Naive thymus-derived CD4-positive, alpha-beta T cell (primary cell): ENCODE data around the gene COL4A1. TPM values are rescaled to one million over a fixed set of nuclear protein-coding genes. Genes with fewer than 3 reads are reported as not detected.

Experiments
- ATAC-seq: fragments of 150-1000 bp; cut with Tn5 transposase; 2 replicates; pipeline ENCODE4 v1.10.0; 2021; ENCODE audit warnings: mild to moderate bottlenecking, moderate library complexity
- CTCF ChIA-PET: fragments of 350-600 bp; sonication (Branson Sonifier 250); formaldehyde crosslinking; loops from one replicate; lab custom pipeline; 2021; ENCODE audit warnings: antibody characterized with exemption; lab: Charles Lee
- POLR2A ChIA-PET: fragments of 350-600 bp; sonication (Branson Sonifier 250); formaldehyde crosslinking; loops from one replicate; lab custom pipeline; 2021; ENCODE audit warnings: antibody characterized with exemption, inconsistent platforms; lab: Charles Lee
- DNase-seq, 9 donors: peaks; one replicate each; pipeline versions ENCODE4 v3.0.0 to v3.0.0-alpha.2; 2020 to 2022; ENCODE audit warnings: mixed read lengths in 1 of 9
- H3K27ac ChIP-seq: one replicate; pipeline ENCODE4 v1.7.0; 2013; ENCODE audit warnings: mild to moderate bottlenecking, low read depth, low read length, moderate library complexity
- H3K27me3 ChIP-seq, 2 donors: one replicate each; pipeline ENCODE4 v1.7.0; 2013; ENCODE audit warnings: low read length in 2 of 2, mild to moderate bottlenecking in 2 of 2, moderate library complexity in 2 of 2; ENCODE audit not compliant: control insufficient read depth in 2 of 2, insufficient read depth in 2 of 2
- H3K36me3 ChIP-seq, 3 experiments: 1 replicate in 2 of 3; 2 replicates in 1 of 3; pipeline ENCODE4 v1.7.0; 2013; ENCODE audit warnings: low read length in 3 of 3, mild to moderate bottlenecking in 3 of 3, moderate library complexity in 1 of 3; ENCODE audit not compliant: insufficient read depth in 3 of 3, control insufficient read depth in 2 of 3
- H3K4me1 ChIP-seq, 2 donors: one replicate each; pipeline ENCODE4 v1.7.0; 2013; ENCODE audit warnings: low read length in 2 of 2, mild to moderate bottlenecking in 2 of 2, moderate library complexity in 1 of 2; ENCODE audit not compliant: control insufficient read depth in 2 of 2, insufficient read depth in 2 of 2
- H3K4me3 ChIP-seq: 2 replicates; pipeline ENCODE4 v1.7.0; 2013; ENCODE audit warnings: mild to moderate bottlenecking, low read length
- H3K9me3 ChIP-seq, 3 experiments: 1 replicate in 2 of 3; 2 replicates in 1 of 3; pipeline ENCODE4 v1.7.0; 2013; ENCODE audit warnings: low read length in 3 of 3; ENCODE audit not compliant: control insufficient read depth in 2 of 3
- H3K27ac Mint-ChIP-seq, 9 donors: one replicate each; pipeline ENCODE4 v1.8.0; 2020 to 2022; ENCODE audit warnings: mixed read lengths in 9 of 9, mild to moderate bottlenecking in 8 of 9, moderate library complexity in 5 of 9, inconsistent platforms in 2 of 9
- H3K27me3 Mint-ChIP-seq, 5 donors: one replicate each; pipeline ENCODE4 v1.8.0; 2021 to 2022; ENCODE audit warnings: mixed read lengths in 5 of 5, mild to moderate bottlenecking in 1 of 5
- H3K36me3 Mint-ChIP-seq, 5 donors: one replicate each; pipeline ENCODE4 v1.8.0; 2020 to 2022; ENCODE audit warnings: mixed read lengths in 5 of 5, mild to moderate bottlenecking in 3 of 5, inconsistent platforms in 1 of 5
- H3K4me1 Mint-ChIP-seq, 7 donors: one replicate each; pipeline ENCODE4 v1.8.0; 2020 to 2022; ENCODE audit warnings: mixed read lengths in 7 of 7, mild to moderate bottlenecking in 3 of 7, inconsistent platforms in 1 of 7
- H3K4me3 Mint-ChIP-seq, 10 donors: one replicate each; pipeline ENCODE4 v1.8.0; 2020 to 2022; ENCODE audit warnings: mild to moderate bottlenecking in 10 of 10, mixed read lengths in 10 of 10, moderate library complexity in 6 of 10, inconsistent platforms in 2 of 10
- H3K9me3 Mint-ChIP-seq, 11 donors: one replicate each; pipeline ENCODE4 v1.8.0; 2020 to 2022; ENCODE audit warnings: mixed read lengths in 11 of 11, mild to moderate bottlenecking in 4 of 11, inconsistent platforms in 1 of 11, moderate library complexity in 1 of 11
- intact Hi-C, 2 donors: fragments of 100-400 bp; cut with micrococcal nuclease; formaldehyde crosslinking; loops; one replicate each; pipeline ENCODE4 v1.15.1; 2023
- polyA plus RNA-seq, 2 donors: library from polyadenylated mRNA; unstranded; fragments of 300-500 nt; fragmentation: Illumina TruSeq; gene quantifications; one replicate each; pipeline ENCODE4 v1.2.3, GENCODE V29; 2021
- total RNA-seq, 6 experiments: library from RNA in 5 of 6; stranded (reverse) in 5 of 6; gene quantifications; 1 replicate in 5 of 6; 2 replicates in 1 of 6; pipeline ENCODE4 v1.2.3 and lab custom pipeline; 2021 to 2026

COL4A1 gene
- total and polyA plus RNA-seq, 7 experiments from 2014 or later, result 0.24 TPM; not detected in 6

- no peak for ATAC-seq
- H3K27ac Mint-ChIP-seq, result no peak overlapping the region
- peaks cover 16 to 55% (median 36%) of the 10 kb centered on the region in 5 donors for H3K27me3 Mint-ChIP-seq
- ChIA-PET CTCF (no interaction called here), POLR2A (no interaction called here)
- Histone ChIP-seq H3K9me3 (no peaks in the 10 kb centered on the region), H3K27ac (no peak overlapping the region), H3K36me3 (no peaks in the 10 kb centered on the region), H3K27me3 (no peaks in the 10 kb centered on the region), H3K4me1 (no peaks in the 10 kb centered on the region), H3K4me3 (no peak overlapping the region)
- H3K36me3 Mint-ChIP-seq, result no peaks in the 10 kb centered on the region
- H3K4me3 Mint-ChIP-seq, result no peak overlapping the region
- no peak for DNase-seq
- H3K9me3 Mint-ChIP-seq, result peaks cover 0 to 1% (median 0%) of the 10 kb centered on the region in 11 donors
- intact Hi-C loops, result no loop called here
- no peaks in the 10 kb centered on the region for H3K4me1 Mint-ChIP-seq
Measured at GRCh38 chr13:110193491-110193890, 113.5 kb downstream of the COL4A1 start.

- Mint-ChIP-seq H3K9me3 (peaks cover 0 to 1% (median 0%) of the 10 kb centered on the region in 11 donors), H3K4me3 (no peak overlapping the region), H3K27ac (no peak overlapping the region), H3K36me3 (no peaks in the 10 kb centered on the region), H3K4me1 (no peaks in the 10 kb centered on the region), H3K27me3 (peaks cover 21 to 55% (median 34%) of the 10 kb centered on the region in 5 donors)
- Histone ChIP-seq H3K27me3 (no peaks in the 10 kb centered on the region), H3K9me3 (no peaks in the 10 kb centered on the region), H3K36me3 (no peaks in the 10 kb centered on the region), H3K27ac (no peak overlapping the region), H3K4me1 (no peaks in the 10 kb centered on the region), H3K4me3 (no peak overlapping the region)
- ChIA-PET POLR2A (no interaction called here), CTCF (no interaction called here)
- ATAC-seq (no peak), DNase-seq (no peak)
- intact Hi-C loops, result no loop called here
Measured at GRCh38 chr13:110192472-110192871, 114.5 kb downstream of the COL4A1 start.

GRCh38 chr13:110187641-110188161, 119.3 kb downstream of the COL4A1 start:
- CTCF ChIA-PET, result no interaction called here
- no peak for DNase-seq
- no peaks in the 10 kb centered on the region for H3K9me3 ChIP-seq
- Mint-ChIP-seq H3K9me3 (no peaks in the 10 kb centered on the region), H3K4me3 (no peak overlapping the region), H3K27ac (no peak overlapping the region), H3K4me1 (no peaks in the 10 kb centered on the region), H3K36me3 (no peaks in the 10 kb centered on the region), H3K27me3 (peaks cover 16 to 37% (median 19%) of the 10 kb centered on the region in 5 donors)
- intact Hi-C loops, result no loop called here
- H3K27me3 ChIP-seq, result no peaks in the 10 kb centered on the region
- H3K27ac ChIP-seq, result no peak overlapping the region
- H3K4me3 ChIP-seq, result no peak overlapping the region
- ATAC-seq, result no peak
- H3K36me3 ChIP-seq, result no peaks in the 10 kb centered on the region
- POLR2A ChIA-PET, result no interaction called here
- no peaks in the 10 kb centered on the region for H3K4me1 ChIP-seq

- H3K4me1 Mint-ChIP-seq, result no peaks in the 10 kb centered on the region
- H3K27me3 Mint-ChIP-seq, result peaks cover 8 to 38% (median 16%) of the 10 kb centered on the region in 5 donors
- H3K4me3 Mint-ChIP-seq, result no peak overlapping the region
- H3K9me3 Mint-ChIP-seq, result no peaks in the 10 kb centered on the region
- ATAC-seq, result no peak
- Histone ChIP-seq H3K4me1 (no peaks in the 10 kb centered on the region), H3K9me3 (no peaks in the 10 kb centered on the region), H3K4me3 (no peak overlapping the region), H3K27me3 (no peaks in the 10 kb centered on the region), H3K27ac (no peak overlapping the region), H3K36me3 (no peaks in the 10 kb centered on the region)
- H3K27ac Mint-ChIP-seq, result no peak overlapping the region
- CTCF ChIA-PET, result no interaction called here
- no peak for DNase-seq
- POLR2A ChIA-PET, result no interaction called here
- intact Hi-C loops, result no loop called here
- H3K36me3 Mint-ChIP-seq, result no peaks in the 10 kb centered on the region
Measured at GRCh38 chr13:110186231-110186855, 120.6 kb downstream of the COL4A1 start.

GRCh38 chr13:110185696-110186095, 121.3 kb downstream of the COL4A1 start:
- ATAC-seq, result no peak
- ChIA-PET CTCF (no interaction called here), POLR2A (no interaction called here)
- Histone ChIP-seq H3K27me3 (no peaks in the 10 kb centered on the region), H3K4me1 (no peaks in the 10 kb centered on the region), H3K27ac (no peak overlapping the region), H3K4me3 (no peak overlapping the region), H3K9me3 (no peaks in the 10 kb centered on the region), H3K36me3 (no peaks in the 10 kb centered on the region)
- Mint-ChIP-seq H3K4me3 (no peak overlapping the region), H3K4me1 (no peaks in the 10 kb centered on the region), H3K36me3 (no peaks in the 10 kb centered on the region), H3K9me3 (no peaks in the 10 kb centered on the region), H3K27ac (no peak overlapping the region), H3K27me3 (peaks cover 6 to 37% (median 13%) of the 10 kb centered on the region in 5 donors)
- intact Hi-C loops, result no loop called here
- no peak for DNase-seq

- ATAC-seq (no peak), DNase-seq (no peak)
- no peaks in the 10 kb centered on the region for H3K9me3 ChIP-seq
- Mint-ChIP-seq H3K4me1 (no peaks in the 10 kb centered on the region), H3K27ac (no peak overlapping the region), H3K36me3 (no peaks in the 10 kb centered on the region), H3K9me3 (no peaks in the 10 kb centered on the region), H3K27me3 (peaks cover 6 to 28% (median 7%) of the 10 kb centered on the region in 5 donors), H3K4me3 (no peak overlapping the region)
- POLR2A ChIA-PET, result no interaction called here
- CTCF ChIA-PET, result no interaction called here
- no peaks in the 10 kb centered on the region for H3K27me3 ChIP-seq
- no peaks in the 10 kb centered on the region for H3K36me3 ChIP-seq
- H3K27ac ChIP-seq, result no peak overlapping the region
- H3K4me3 ChIP-seq, result no peak overlapping the region
- intact Hi-C loops, result no loop called here
- no peaks in the 10 kb centered on the region for H3K4me1 ChIP-seq
Measured at GRCh38 chr13:110183910-110184309, 123.0 kb downstream of the COL4A1 start.

- Histone ChIP-seq H3K27me3 (no peaks in the 10 kb centered on the region), H3K9me3 (no peaks in the 10 kb centered on the region), H3K36me3 (no peaks in the 10 kb centered on the region), H3K4me1 (no peaks in the 10 kb centered on the region), H3K4me3 (no peak overlapping the region), H3K27ac (no peak overlapping the region)
- Mint-ChIP-seq H3K4me1 (no peaks in the 10 kb centered on the region), H3K36me3 (no peaks in the 10 kb centered on the region), H3K27me3 (peaks cover 0 to 23% (median 5%) of the 10 kb centered on the region in 5 donors), H3K27ac (no peak overlapping the region), H3K4me3 (no peak overlapping the region), H3K9me3 (no peaks in the 10 kb centered on the region)
- intact Hi-C loops, result no loop called here
- ATAC-seq (no peak), DNase-seq (no peak)
- ChIA-PET CTCF (no interaction called here), POLR2A (no interaction called here)
Measured at GRCh38 chr13:110182461-110182860, 124.5 kb downstream of the COL4A1 start.
